GM12878 (cell line): ENCODE measurements around the gene CHID1. TPM values are rescaled to one million over a fixed set of nuclear protein-coding genes. Genes with fewer than 3 reads are reported as not detected.

Experiments used
- ATAC-seq: fragments of 200-7000 bp; cut with Tn5 transposase; 3 replicates; pipeline ENCODE4 v1.9.1; 2020; ENCODE audit warnings: mild to moderate bottlenecking, moderate library complexity
- BruUV-seq: library from RNA; stranded (reverse); fragments of 400-500 nt; replicated peaks from 2 replicates; lab custom pipeline; 2021; lab: Mats Ljungman, UMichigan
- CTCF ChIA-PET: fragments of 300-600 bp; sonication (Branson Sonifier 250); formaldehyde crosslinking; extraction: SDS; loops from one replicate; lab custom pipeline; 2021; ENCODE audit warnings: inconsistent platforms; lab: Yijun Ruan, JAX
- POLR2A ChIA-PET: fragments of 350-600 bp; formaldehyde crosslinking; extraction: SDS; loops from one replicate; lab custom pipeline; 2021; ENCODE audit warnings: inconsistent platforms; lab: Charles Lee
- RAD21 ChIA-PET: fragments of 300-600 bp; sonication (Branson Sonifier 250); formaldehyde crosslinking; loops from one replicate; lab custom pipeline; 2023; ENCODE audit warnings: antibody characterized with exemption; ENCODE audit not compliant: unreplicated experiment; lab: Charles Lee
- SMC1A ChIA-PET: fragments of 300-600 bp; sonication (Branson Sonifier 250); formaldehyde crosslinking; loops from one replicate; lab custom pipeline; 2023; ENCODE audit not compliant: unreplicated experiment, uncharacterized antibody; lab: Charles Lee
- DNase-seq: peaks from one replicate; pipeline ENCODE4 v3.0.0-alpha.2; 2011; ENCODE audit warnings: low read depth, low spot score
- FAIRE-seq: peaks from 3 replicates; lab custom pipeline; 2011; peaks lifted over from hg19 to GRCh38; lab: Jason Lieb, UNC
- H2AFZ ChIP-seq: 2 replicates; pipeline ENCODE4 v1.6.0; 2011; ENCODE audit warnings: low read depth, low read length, control low read depth; ENCODE audit not compliant: control insufficient read depth
- H3K27ac ChIP-seq: 2 replicates; pipeline ENCODE4 v1.5.1; 2011; ENCODE audit warnings: control low read depth; ENCODE audit not compliant: control insufficient read depth, insufficient read depth
- H3K27me3 ChIP-seq, 2 experiments: replicated peaks in 1 of 2; 2 replicates each; pipeline versions ENCODE4 v1.6.0 to v1.6.1; 2011; ENCODE audit warnings: low read length in 1 of 2; ENCODE audit not compliant: control insufficient read depth in 2 of 2, insufficient read depth in 2 of 2
- H3K36me3 ChIP-seq, 2 experiments: 2 replicates each; pipeline ENCODE4 v1.5.1; 2011; ENCODE audit warnings: low read length in 1 of 2; ENCODE audit not compliant: control insufficient read depth in 2 of 2, insufficient read depth in 2 of 2
- H3K4me1 ChIP-seq: 2 replicates; pipeline ENCODE4 v1.6.1; 2011; ENCODE audit warnings: mild to moderate bottlenecking, low read length, moderate library complexity, mixed read lengths; ENCODE audit not compliant: control insufficient read depth, insufficient read depth
- H3K4me2 ChIP-seq: 2 replicates; pipeline ENCODE4 v1.6.0; 2011; ENCODE audit warnings: control low read depth; ENCODE audit not compliant: control insufficient read depth, insufficient read depth
- H3K4me3 ChIP-seq: fragments of 200-600 bp; sonication (generic); 2 replicates; pipeline ENCODE4 v1.5.1; 2016
- H3K79me2 ChIP-seq: 2 replicates; pipeline ENCODE4 v1.6.0; 2011; ENCODE audit warnings: low read length; ENCODE audit not compliant: control insufficient read depth, insufficient read depth
- H3K9ac ChIP-seq: 2 replicates; pipeline ENCODE4 v1.8.0; 2011; ENCODE audit warnings: low read length, control low read depth, mixed read lengths; ENCODE audit not compliant: control insufficient read depth, insufficient read depth
- H3K9me3 ChIP-seq: replicated peaks from 3 replicates; pipeline ENCODE4 v1.5.1; 2011; ENCODE audit warnings: mild to moderate bottlenecking, low read length; ENCODE audit not compliant: control insufficient read depth, insufficient read depth
- H4K20me1 ChIP-seq: 2 replicates; pipeline ENCODE4 v1.6.0; 2011; ENCODE audit not compliant: control insufficient read depth, insufficient read depth
- CTCF ChIP-seq, 3 experiments: IDR thresholded peaks in 2 of 3; conservative IDR thresholded peaks in 1 of 3; 2 replicates each; pipeline ENCODE4 v1.5.1; 2011; ENCODE audit warnings: low read depth in 3 of 3, low read length in 3 of 3, mild to moderate bottlenecking in 3 of 3, control low read depth in 2 of 3, moderate library complexity in 2 of 3, inconsistent platforms in 1 of 3, mixed read lengths in 1 of 3; ENCODE audit not compliant: control insufficient read depth in 2 of 3, insufficient read depth in 1 of 3; ENCODE audit errors: extremely low read depth in 1 of 3
- EED ChIP-seq: sonication (generic); IDR thresholded peaks from 2 replicates; pipeline ENCODE4 v1.6.1; 2016; ENCODE audit warnings: antibody characterized with exemption, low read depth
- HCFC1 ChIP-seq: fragments of 150-350 bp; IDR thresholded peaks from 2 replicates; pipeline ENCODE4 v1.6.1; 2014; ENCODE audit warnings: low read length
- KAT2A ChIP-seq: conservative IDR thresholded peaks from 2 replicates; pipeline ENCODE4 v1.6.1; 2011; ENCODE audit warnings: low read depth, low read length; ENCODE audit not compliant: control insufficient read depth
- MTA2 ChIP-seq: fragments of 450-650 bp; IDR thresholded peaks from 2 replicates; pipeline ENCODE4 v1.6.1; 2016; ENCODE audit warnings: low read depth, mild to moderate bottlenecking, moderate library complexity
- NBN ChIP-seq: fragments of 450-650 bp; IDR thresholded peaks from 2 replicates; pipeline ENCODE4 v1.6.1; 2016
- SIX5 ChIP-seq: IDR thresholded peaks from 2 replicates; pipeline ENCODE4 v1.6.1; 2011; ENCODE audit warnings: mild to moderate bottlenecking, low read depth, low read length, moderate library complexity; ENCODE audit not compliant: severe bottlenecking
- TCF7 ChIP-seq: IDR thresholded peaks from 2 replicates; pipeline ENCODE4 v1.6.1; 2014; ENCODE audit warnings: antibody characterized with exemption, borderline replicate concordance
- ZNF622 ChIP-seq: fragments of 450-650 bp; IDR thresholded peaks from 2 replicates; pipeline ENCODE4 v1.6.1; 2017; ENCODE audit warnings: mild to moderate bottlenecking, inconsistent platforms
- WGBS: methylation state at CpG from one replicate; pipeline ENCODE4 v1.1.6; 2016; ENCODE audit warnings: low lambda C conversion rate; ENCODE audit not compliant: insufficient replicate concordance, insufficient coverage; ENCODE audit errors: missing lambda C conversion rate; 5-methylcytosine and 5-hydroxymethylcytosine counted together
- in situ Hi-C: fragments of 300-500 bp; cut with MboI; formaldehyde crosslinking; loops from 9 replicates; pipeline ENCODE4 v1.14.3; 2018; ENCODE audit warnings: mixed read lengths
- intact Hi-C: fragments of 100-400 bp; cut with micrococcal nuclease; formaldehyde crosslinking; loops from one replicate; pipeline ENCODE4 v1.14.2; 2022; ENCODE audit not compliant: unreplicated experiment
- polyA plus RNA-seq, 11 experiments: library from polyadenylated mRNA; depleted of rRNA in 4 of 11; unstranded in 6 of 11; stranded (reverse) in 5 of 11; fragments of >200 nt; fragmentation: Nextera tagmentation in 4 of 11; fragmentation: Illumina TruSeq in 1 of 11; extraction: Ambion mirVana in 4 of 11; extraction: Trizol in 1 of 11; gene quantifications; 1 replicate in 1 of 11; 2 replicates in 10 of 11; pipeline versions ENCODE4 v1.2.1 to v1.2.3, GENCODE V29; 2011 to 2016; ENCODE audit warnings: inconsistent platforms in 2 of 11, missing spikeins in 2 of 11, low read depth in 1 of 11
- total RNA-seq, 4 experiments: library from RNA; depleted of rRNA in 3 of 4; stranded (reverse); fragments of >200 nt in 3 of 4; fragmentation: Illumina TruSeq in 1 of 4; extraction: Trizol in 1 of 4; gene quantifications; 2 replicates each; pipeline versions ENCODE4 v1.2.1 to v1.2.3, GENCODE V29; 2013 to 2021
- TF ChIP-seq, protein P1 (sequence below): IDR thresholded peaks from 2 replicates; pipeline ENCODE4 v1.6.1; 2011; ENCODE audit warnings: low read depth, low read length, improper control_type of control experiment, borderline replicate concordance

CHID1 gene
- total and polyA plus RNA-seq, 10 of the 15 experiments (the other 5 are each of a cell fraction or from before 2014, with no cell fraction given), result 4.8 to 75.2 (median 30.1) TPM

GRCh38 chr11:932435-932834 lies 21.8 kb upstream of the CHID1 start:
- H3K4me2 ChIP-seq, result no peak overlapping the region
- H3K79me2 ChIP-seq, result peaks cover 33% of the 10 kb centered on the region
- intact Hi-C loops (no loop called here), in situ Hi-C loops (no loop called here)
- POLR2A ChIA-PET, result no interaction called here
- no peak overlapping the region for H3K9ac ChIP-seq
- TF ChIP-seq HCFC1, result no peak
- no peak for TF ChIP-seq TCF7
- no peak for TF ChIP-seq CTCF (IDR thresholded peaks at IDR 0.05 in 2 of 3, conservative IDR thresholded peaks at IDR 0.05 in 1 of 3; ENCODE audit: control insufficient read depth in 2 of 3, extremely low read depth in 1 of 3, insufficient read depth in 1 of 3, low read depth in 3 of 3, low read length in 3 of 3)
- TF ChIP-seq NBN, result no peak
- TF ChIP-seq EED, result no peak
- no peak for TF ChIP-seq SIX5
- TF ChIP-seq, protein P1, sequence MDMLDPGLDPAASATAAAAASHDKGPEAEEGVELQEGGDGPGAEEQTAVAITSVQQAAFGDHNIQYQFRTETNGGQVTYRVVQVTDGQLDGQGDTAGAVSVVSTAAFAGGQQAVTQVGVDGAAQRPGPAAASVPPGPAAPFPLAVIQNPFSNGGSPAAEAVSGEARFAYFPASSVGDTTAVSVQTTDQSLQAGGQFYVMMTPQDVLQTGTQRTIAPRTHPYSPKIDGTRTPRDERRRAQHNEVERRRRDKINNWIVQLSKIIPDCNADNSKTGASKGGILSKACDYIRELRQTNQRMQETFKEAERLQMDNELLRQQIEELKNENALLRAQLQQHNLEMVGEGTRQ, result no peak
- no peak for TF ChIP-seq KAT2A
- TF ChIP-seq MTA2, result no peak
- no peak for TF ChIP-seq ZNF622
- no peaks in the 10 kb centered on the region for H3K27me3 ChIP-seq
- no peaks in the 10 kb centered on the region for H4K20me1 ChIP-seq
- CTCF ChIA-PET, result no interaction called here
- no TSS peak for BruUV-seq
- H3K36me3 ChIP-seq, result no peaks in the 10 kb centered on the region
- H3K9me3 ChIP-seq, result no peaks in the 10 kb centered on the region
- H3K27ac ChIP-seq, result no peak overlapping the region
- no peak overlapping the region for H2AFZ ChIP-seq
- RAD21 ChIA-PET, result no interaction called here
- ATAC-seq, result no peak
- SMC1A ChIA-PET, result no interaction called here
- no peak for DNase-seq
- 65% methylated on average over 4 of the region's 4 CpGs for WGBS
- peaks cover 5% of the 10 kb centered on the region; the same call in 1 of the 2 replicates for H3K4me1 ChIP-seq
- no peak for FAIRE-seq
- H3K4me3 ChIP-seq, result no peak overlapping the region
